Measurements from ENCODE around the gene TSPAN8. TPM values are rescaled to one million over a fixed set of nuclear protein-coding genes. Genes with fewer than 3 reads are reported as not detected.
"Not testable (repeated sequence)": the region's sequence is repeated elsewhere in the genome, so short reads cannot be mapped to it uniquely, and the experiment has no call there.

The TSPAN8 gene
- total RNA-seq, 5 donors from 2014 or later (not counting 1 experiment from before 2014, with no cell fraction given), result 0.28 to 0.70 (median 0.30) TPM; not detected in 2

DNA sequence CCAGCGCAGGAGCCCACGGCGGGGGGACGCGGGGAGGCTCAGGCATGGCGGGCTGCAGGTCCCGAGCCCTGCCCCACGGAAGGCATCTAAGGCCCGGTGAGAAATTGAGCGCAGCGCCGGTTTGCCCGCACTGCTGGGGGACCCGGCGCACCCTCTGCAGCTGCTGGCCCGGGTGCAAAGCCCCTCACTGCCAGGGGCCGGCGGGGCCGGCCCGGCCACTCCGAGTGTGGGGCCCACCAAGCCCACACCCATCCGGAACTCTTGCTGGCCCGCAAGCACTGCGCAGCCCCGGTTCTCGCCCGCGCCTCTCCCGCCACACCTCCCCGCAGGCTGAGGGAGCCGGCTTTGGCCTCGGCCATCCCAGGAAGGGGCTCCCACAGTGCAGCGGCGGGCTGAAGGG is 8.5 kb upstream of the TSPAN8 start:
- no peak for ATAC-seq (replicated peaks in 1 of 4)
- H3K36me3 Mint-ChIP-seq, result no peaks in the 10 kb centered on the region
- ChIA-PET CTCF (no interaction called here), POLR2A (no interaction called here)
- H3K4me1 Mint-ChIP-seq, result no peaks in the 10 kb centered on the region
- no peaks in the 10 kb centered on the region for H3K27me3 Mint-ChIP-seq
- H3K27me3 ChIP-seq (replicated peaks in 1 of 2; ENCODE audit: control insufficient read depth in 2 of 2, extremely low read depth in 1 of 2, insufficient read depth in 2 of 2, low read length in 1 of 2), result no peaks in the 10 kb centered on the region
- peaks cover 6 to 17% (median 12%) of the 10 kb centered on the region in 3 donors for H3K9me3 Mint-ChIP-seq
- 91% methylated on average over 25 of the region's 34 CpGs for WGBS (ENCODE audit: insufficient coverage)
- H3K4me1 ChIP-seq (ENCODE audit: control insufficient read depth in 1 of 2, extremely low read depth in 1 of 2, insufficient read depth in 2 of 2, low read length in 2 of 2), result no peaks in the 10 kb centered on the region
- no peaks in the 10 kb centered on the region for H3K36me3 ChIP-seq (ENCODE audit: control insufficient read depth in 2 of 2, extremely low read depth in 1 of 2, insufficient read depth in 1 of 2, low read length in 1 of 2)
- H3K4me3 ChIP-seq (ENCODE audit: control insufficient read depth in 1 of 2, extremely low read depth in 1 of 2, low read length in 1 of 2), result no peak overlapping the region
- H3K9me3 ChIP-seq, result no peaks in the 10 kb centered on the region
- no peak overlapping the region for H3K27ac Mint-ChIP-seq
- H3K4me3 Mint-ChIP-seq, result no peak overlapping the region
- no peak overlapping the region for H3K27ac ChIP-seq (ENCODE audit: low read length)
- DNase-seq, result no peak

- H3K9me3 ChIP-seq; H3K27ac Mint-ChIP-seq; POLR2A ChIA-PET; H3K4me3 Mint-ChIP-seq; CTCF ChIA-PET; H3K4me1 Mint-ChIP-seq; ATAC-seq (replicated peaks in 1 of 4); H3K4me1 ChIP-seq (ENCODE audit: control insufficient read depth in 1 of 2, extremely low read depth in 1 of 2, insufficient read depth in 2 of 2, low read length in 2 of 2); H3K27me3 ChIP-seq (replicated peaks in 1 of 2; ENCODE audit: control insufficient read depth in 2 of 2, extremely low read depth in 1 of 2, insufficient read depth in 2 of 2, low read length in 1 of 2); H3K36me3 ChIP-seq (ENCODE audit: control insufficient read depth in 2 of 2, extremely low read depth in 1 of 2, insufficient read depth in 1 of 2, low read length in 1 of 2); H3K27me3 Mint-ChIP-seq; DNase-seq; H3K36me3 Mint-ChIP-seq; H3K4me3 ChIP-seq (ENCODE audit: control insufficient read depth in 1 of 2, extremely low read depth in 1 of 2, low read length in 1 of 2); H3K27ac ChIP-seq (ENCODE audit: low read length): not testable (repeated sequence)
- WGBS (ENCODE audit: insufficient coverage), result 100% methylated on average over 2 of the region's 5 CpGs
- peaks cover 6 to 17% (median 12%) of the 10 kb centered on the region in 3 donors for H3K9me3 Mint-ChIP-seq
Observed at GRCh38 chr12:71165780-71166179, 8.0 kb upstream of the TSPAN8 start.

- Mint-ChIP-seq H3K4me1 (no peaks in the 10 kb centered on the region), H3K4me3 (no peak overlapping the region), H3K36me3 (no peaks in the 10 kb centered on the region), H3K27me3 (no peaks in the 10 kb centered on the region), H3K9me3 (peaks cover 6 to 17% (median 12%) of the 10 kb centered on the region in 3 donors), H3K27ac (no peak overlapping the region)
- POLR2A ChIA-PET, result no interaction called here
- ATAC-seq (replicated peaks in 1 of 4), result no peak
- Histone ChIP-seq H3K27me3 (replicated peaks in 1 of 2; ENCODE audit: control insufficient read depth in 2 of 2, extremely low read depth in 1 of 2, insufficient read depth in 2 of 2, low read length in 1 of 2) (no peaks in the 10 kb centered on the region), H3K27ac (ENCODE audit: low read length) (no peak overlapping the region), H3K4me1 (ENCODE audit: control insufficient read depth in 1 of 2, extremely low read depth in 1 of 2, insufficient read depth in 2 of 2, low read length in 2 of 2) (no peaks in the 10 kb centered on the region), H3K9me3 (no peaks in the 10 kb centered on the region), H3K4me3 (ENCODE audit: control insufficient read depth in 1 of 2, extremely low read depth in 1 of 2, low read length in 1 of 2) (no peak overlapping the region), H3K36me3 (ENCODE audit: control insufficient read depth in 2 of 2, extremely low read depth in 1 of 2, insufficient read depth in 1 of 2, low read length in 1 of 2) (no peaks in the 10 kb centered on the region)
- CTCF ChIA-PET, result no interaction called here
- DNase-seq, result no peak
- no CpG with 5 or more reads among the region's 5 CpGs for WGBS (ENCODE audit: insufficient coverage)
Observed at GRCh38 chr12:71164568-71165197, 6.9 kb upstream of the TSPAN8 start.

DNA sequence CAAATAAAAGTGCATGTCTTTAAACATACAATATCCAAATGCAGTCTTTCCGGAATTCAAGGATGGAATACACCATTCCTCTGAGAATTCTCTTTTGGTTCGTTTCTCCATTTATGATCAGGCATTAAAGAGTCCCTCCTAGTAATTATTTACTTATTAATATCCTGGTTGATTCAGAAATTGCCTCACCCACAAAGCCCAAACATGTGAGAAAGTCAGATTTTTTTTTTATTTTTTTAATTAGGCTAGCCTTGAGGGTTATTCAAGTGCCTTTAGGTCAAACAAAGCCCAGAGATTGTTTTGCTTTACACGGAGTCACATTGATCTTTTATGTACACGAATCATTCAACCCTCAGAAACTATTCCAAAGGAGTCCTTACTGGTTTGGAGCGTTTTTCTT is 6.4 kb upstream of the TSPAN8 start:
- Mint-ChIP-seq H3K9me3 (peaks cover 6 to 17% (median 12%) of the 10 kb centered on the region in 3 donors), H3K4me3 (no peak overlapping the region), H3K27me3 (no peaks in the 10 kb centered on the region), H3K4me1 (no peaks in the 10 kb centered on the region), H3K27ac (no peak overlapping the region), H3K36me3 (no peaks in the 10 kb centered on the region)
- H3K9me3 ChIP-seq, result no peaks in the 10 kb centered on the region
- DNase-seq (no peak), ATAC-seq (replicated peaks in 1 of 4) (no peak)
- no peaks in the 10 kb centered on the region for H3K4me1 ChIP-seq (ENCODE audit: control insufficient read depth in 1 of 2, extremely low read depth in 1 of 2, insufficient read depth in 2 of 2, low read length in 2 of 2)
- ChIA-PET CTCF (no interaction called here), POLR2A (no interaction called here)
- no peaks in the 10 kb centered on the region for H3K36me3 ChIP-seq (ENCODE audit: control insufficient read depth in 2 of 2, extremely low read depth in 1 of 2, insufficient read depth in 1 of 2, low read length in 1 of 2)
- no peak overlapping the region for H3K27ac ChIP-seq (ENCODE audit: low read length)
- WGBS (ENCODE audit: insufficient coverage), result no CpG with 5 or more reads among the region's 5 CpGs
- no peaks in the 10 kb centered on the region for H3K27me3 ChIP-seq (replicated peaks in 1 of 2; ENCODE audit: control insufficient read depth in 2 of 2, extremely low read depth in 1 of 2, insufficient read depth in 2 of 2, low read length in 1 of 2)
- no peak overlapping the region for H3K4me3 ChIP-seq (ENCODE audit: control insufficient read depth in 1 of 2, extremely low read depth in 1 of 2, low read length in 1 of 2)

GRCh38 chr12:71162832-71163763 is 5.3 kb upstream of the TSPAN8 start:
- Mint-ChIP-seq H3K4me3 (no peak overlapping the region), H3K36me3 (no peaks in the 10 kb centered on the region), H3K9me3 (peaks cover 6% of the 10 kb centered on the region in 3 donors), H3K27me3 (no peaks in the 10 kb centered on the region), H3K4me1 (no peaks in the 10 kb centered on the region), H3K27ac (no peak overlapping the region)
- no peak overlapping the region for H3K4me3 ChIP-seq (ENCODE audit: control insufficient read depth in 1 of 2, extremely low read depth in 1 of 2, low read length in 1 of 2)
- no peak for DNase-seq
- no peaks in the 10 kb centered on the region for H3K9me3 ChIP-seq
- ATAC-seq (replicated peaks in 1 of 4), result no peak
- WGBS (ENCODE audit: insufficient coverage), result 68% methylated on average over 3 of the region's 8 CpGs
- POLR2A ChIA-PET, result no interaction called here
- H3K36me3 ChIP-seq (ENCODE audit: control insufficient read depth in 2 of 2, extremely low read depth in 1 of 2, insufficient read depth in 1 of 2, low read length in 1 of 2), result no peaks in the 10 kb centered on the region
- H3K27me3 ChIP-seq (replicated peaks in 1 of 2; ENCODE audit: control insufficient read depth in 2 of 2, extremely low read depth in 1 of 2, insufficient read depth in 2 of 2, low read length in 1 of 2), result no peaks in the 10 kb centered on the region
- no peak overlapping the region for H3K27ac ChIP-seq (ENCODE audit: low read length)
- CTCF ChIA-PET, result no interaction called here
- no peaks in the 10 kb centered on the region for H3K4me1 ChIP-seq (ENCODE audit: control insufficient read depth in 1 of 2, extremely low read depth in 1 of 2, insufficient read depth in 2 of 2, low read length in 2 of 2)

DNA sequence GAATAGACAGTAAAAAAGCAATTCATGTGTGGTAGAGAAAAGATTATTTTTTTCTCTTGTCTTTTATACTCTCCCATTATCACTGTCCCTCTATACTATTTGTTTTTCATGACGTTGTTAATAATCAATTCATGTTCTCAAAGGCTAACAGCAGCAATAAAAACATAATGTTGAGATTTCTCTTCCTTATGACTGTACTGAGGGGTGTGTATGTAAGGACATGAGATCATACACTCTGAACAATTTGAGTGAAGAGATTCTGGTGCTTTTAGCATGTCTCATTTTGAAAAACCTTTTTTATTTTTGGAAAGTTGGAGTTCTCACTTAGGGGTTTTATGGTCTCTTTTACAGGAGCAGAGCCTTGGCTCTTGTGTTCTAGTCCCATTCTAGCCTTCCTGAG is 3.8 kb upstream of the TSPAN8 start:
- H3K27me3 ChIP-seq (replicated peaks in 1 of 2; ENCODE audit: control insufficient read depth in 2 of 2, extremely low read depth in 1 of 2, insufficient read depth in 2 of 2, low read length in 1 of 2), result no peaks in the 10 kb centered on the region
- H3K4me3 ChIP-seq (ENCODE audit: control insufficient read depth in 1 of 2, extremely low read depth in 1 of 2, low read length in 1 of 2), result no peak overlapping the region
- no peak overlapping the region for H3K27ac ChIP-seq (ENCODE audit: low read length)
- H3K36me3 ChIP-seq (ENCODE audit: control insufficient read depth in 2 of 2, extremely low read depth in 1 of 2, insufficient read depth in 1 of 2, low read length in 1 of 2), result no peaks in the 10 kb centered on the region
- Mint-ChIP-seq H3K9me3 (no peaks in the 10 kb centered on the region), H3K4me1 (no peaks in the 10 kb centered on the region), H3K4me3 (no peak overlapping the region), H3K27ac (no peak overlapping the region), H3K36me3 (no peaks in the 10 kb centered on the region), H3K27me3 (no peaks in the 10 kb centered on the region)
- POLR2A ChIA-PET, result no interaction called here
- no peak for ATAC-seq (replicated peaks in 1 of 4)
- no peaks in the 10 kb centered on the region for H3K4me1 ChIP-seq (ENCODE audit: control insufficient read depth in 1 of 2, extremely low read depth in 1 of 2, insufficient read depth in 2 of 2, low read length in 2 of 2)
- no peaks in the 10 kb centered on the region for H3K9me3 ChIP-seq
- WGBS (ENCODE audit: insufficient coverage), result no CpG with 5 or more reads among the region's 1 CpG
- CTCF ChIA-PET, result no interaction called here
- DNase-seq, result no peak

Measured in T-cell (primary cell).